Fibroblast of mammary gland (primary cell): Measurements from ENCODE around the gene SCLY.

Experiments used
- DNase-seq: peaks from one replicate; pipeline ENCODE4 v3.0.0-alpha.2; 2010; ENCODE audit warnings: low read depth
- H3K4me3 ChIP-seq: 2 replicates; pipeline ENCODE4 v1.5.1; 2011; ENCODE audit warnings: low read depth, mild to moderate bottlenecking, low read length, moderate library complexity; ENCODE audit not compliant: control insufficient read depth
- TF ChIP-seq, protein P1 (sequence below): conservative IDR thresholded peaks from 2 replicates; pipeline ENCODE4 v1.5.1; 2011; ENCODE audit warnings: low read depth, low read length, inconsistent platforms; ENCODE audit not compliant: control insufficient read depth, insufficient read depth

SCLY gene

GRCh38 chr2:238021327-238021726, 39.5 kb upstream of the SCLY start:
- DNase-seq, result no peak
- no peak overlapping the region for H3K4me3 ChIP-seq
- TF ChIP-seq, protein P1, sequence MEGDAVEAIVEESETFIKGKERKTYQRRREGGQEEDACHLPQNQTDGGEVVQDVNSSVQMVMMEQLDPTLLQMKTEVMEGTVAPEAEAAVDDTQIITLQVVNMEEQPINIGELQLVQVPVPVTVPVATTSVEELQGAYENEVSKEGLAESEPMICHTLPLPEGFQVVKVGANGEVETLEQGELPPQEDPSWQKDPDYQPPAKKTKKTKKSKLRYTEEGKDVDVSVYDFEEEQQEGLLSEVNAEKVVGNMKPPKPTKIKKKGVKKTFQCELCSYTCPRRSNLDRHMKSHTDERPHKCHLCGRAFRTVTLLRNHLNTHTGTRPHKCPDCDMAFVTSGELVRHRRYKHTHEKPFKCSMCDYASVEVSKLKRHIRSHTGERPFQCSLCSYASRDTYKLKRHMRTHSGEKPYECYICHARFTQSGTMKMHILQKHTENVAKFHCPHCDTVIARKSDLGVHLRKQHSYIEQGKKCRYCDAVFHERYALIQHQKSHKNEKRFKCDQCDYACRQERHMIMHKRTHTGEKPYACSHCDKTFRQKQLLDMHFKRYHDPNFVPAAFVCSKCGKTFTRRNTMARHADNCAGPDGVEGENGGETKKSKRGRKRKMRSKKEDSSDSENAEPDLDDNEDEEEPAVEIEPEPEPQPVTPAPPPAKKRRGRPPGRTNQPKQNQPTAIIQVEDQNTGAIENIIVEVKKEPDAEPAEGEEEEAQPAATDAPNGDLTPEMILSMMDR, result no peak

DNA sequence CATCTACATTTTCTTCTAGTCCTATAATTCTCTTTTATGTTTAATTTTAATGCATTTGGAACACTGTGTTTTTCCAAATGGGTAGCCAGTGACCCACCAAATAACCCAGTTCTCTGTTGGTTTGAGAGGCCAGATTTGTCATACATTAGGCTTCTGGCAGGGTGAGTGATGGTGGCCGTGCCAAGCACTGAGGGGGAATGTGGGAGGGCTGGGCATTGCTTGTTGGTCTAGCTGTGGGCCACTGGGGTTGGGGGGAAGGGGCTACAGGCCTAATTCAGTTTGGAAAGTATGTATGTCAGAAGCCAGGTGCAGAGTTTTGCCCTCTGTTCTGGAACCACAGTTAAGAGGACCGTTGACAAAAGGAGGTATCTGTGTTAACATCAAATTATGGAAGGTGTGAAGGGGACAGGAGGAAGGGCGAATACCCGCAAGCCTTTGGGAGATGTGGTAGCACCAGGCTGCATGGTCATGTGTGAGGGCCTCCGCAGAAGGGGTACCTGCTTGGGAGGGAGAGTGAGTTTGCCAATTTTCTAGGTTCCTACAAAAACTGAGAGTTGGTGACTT, 38.1 kb upstream of the SCLY start:
- TF ChIP-seq, protein P1, result no peak

GRCh38 chr2:238023608-238024007, 37.2 kb upstream of the SCLY start:
- no peak for DNase-seq
- TF ChIP-seq, protein P1, result no peak

More for the DNA sequence above, 38.1 kb upstream of the SCLY start:
- H3K4me3 ChIP-seq, result no peak overlapping the region
- DNase-seq, result no peak

DNA sequence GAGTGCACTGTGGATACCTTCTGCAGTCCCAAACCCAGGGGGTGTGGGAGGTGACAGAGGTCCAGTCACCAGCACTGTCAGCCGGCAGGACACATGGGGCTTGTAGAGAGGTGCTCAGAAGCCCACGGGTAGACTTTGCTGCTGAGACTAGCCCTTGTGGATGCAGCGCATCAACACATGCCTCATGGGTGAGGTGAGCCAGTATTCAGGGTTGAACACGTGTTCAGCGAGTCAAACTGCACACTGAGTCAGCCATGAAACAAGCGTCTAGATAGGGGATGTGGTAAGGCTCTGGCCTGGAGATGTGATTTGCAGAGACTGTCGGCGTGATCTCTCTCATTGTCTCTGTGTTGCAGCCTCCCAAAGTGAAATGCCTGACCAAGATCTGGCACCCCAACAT, 35.8 kb upstream of the SCLY start:
- H3K4me3 ChIP-seq, result no peak overlapping the region
- DNase-seq, result peak; percentile 84
- TF ChIP-seq, protein P1, result no peak

More at GRCh38 chr2:238023608-238024007, 37.2 kb upstream of the SCLY start:
- no peak overlapping the region for H3K4me3 ChIP-seq

- no peak overlapping the region for H3K4me3 ChIP-seq
- no peak for DNase-seq
- TF ChIP-seq, protein P1, result no peak
Measured at GRCh38 chr2:238025741-238026360, 35.0 kb upstream of the SCLY start.

DNA sequence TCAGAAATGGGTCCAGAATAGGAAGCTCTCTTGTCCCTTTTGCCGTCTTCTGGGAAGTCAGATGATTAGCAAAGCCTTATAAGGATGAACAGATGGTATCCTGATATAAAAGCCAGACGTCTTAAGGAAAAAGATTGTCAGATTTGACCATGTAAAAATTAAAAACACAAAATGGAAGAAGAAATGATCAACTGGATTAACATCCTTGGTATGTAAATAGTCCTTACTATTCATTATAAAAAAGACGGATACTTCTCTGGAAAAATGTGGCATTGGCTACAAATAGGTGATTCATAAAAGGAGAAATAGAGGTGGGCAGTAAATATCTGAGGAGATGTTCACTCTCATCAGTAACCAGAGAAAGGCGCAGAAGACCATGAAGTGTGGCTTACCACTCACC, 33.7 kb upstream of the SCLY start:
- no peak for DNase-seq
- TF ChIP-seq, protein P1, result no peak
- H3K4me3 ChIP-seq, result no peak overlapping the region
